ENCODE data around the gene ACTN2.

ACTN2 gene

GRCh38 chr1:236742421-236743160 is 56.3 kb downstream of the ACTN2 start:
- DNase-seq (ENCODE audit: low spot score): no peak

GRCh38 chr1:236744533-236744932 is 58.2 kb downstream of the ACTN2 start:
- no peak for DNase-seq (ENCODE audit: low spot score)

- no peak for DNase-seq (ENCODE audit: low spot score)
Measured at GRCh38 chr1:236746785-236747184, 60.5 kb downstream of the ACTN2 start.

GRCh38 chr1:236747311-236747985 is 61.1 kb downstream of the ACTN2 start:
- no peak for DNase-seq (ENCODE audit: low spot score)

- DNase-seq (ENCODE audit: low spot score): no peak
Measured at GRCh38 chr1:236748268-236748870, 62.1 kb downstream of the ACTN2 start.

- no peak for DNase-seq (ENCODE audit: low spot score)
Measured at GRCh38 chr1:236750928-236751327, 64.6 kb downstream of the ACTN2 start.

GRCh38 chr1:236751385-236751784 is 65.1 kb downstream of the ACTN2 start:
- DNase-seq (ENCODE audit: low spot score): no peak

GRCh38 chr1:236751935-236752334 is 65.6 kb downstream of the ACTN2 start:
- DNase-seq (ENCODE audit: low spot score): no peak

- no peak for DNase-seq (ENCODE audit: low spot score)
Measured at GRCh38 chr1:236753516-236753915, 67.2 kb downstream of the ACTN2 start.

GRCh38 chr1:236753964-236754363 is 67.7 kb downstream of the ACTN2 start:
- no peak for DNase-seq (ENCODE audit: low spot score)

- no peak for DNase-seq (ENCODE audit: low spot score)
Measured at GRCh38 chr1:236754525-236755210, 68.4 kb downstream of the ACTN2 start.

GRCh38 chr1:236757640-236758039 is 71.3 kb downstream of the ACTN2 start:
- no peak for DNase-seq (ENCODE audit: low spot score)

- DNase-seq (ENCODE audit: low spot score): peak; percentile 38
Measured at GRCh38 chr1:236759252-236759859, 73.1 kb downstream of the ACTN2 start.

GRCh38 chr1:236760480-236760879 is 74.2 kb downstream of the ACTN2 start:
- DNase-seq (ENCODE audit: low spot score): no peak

GRCh38 chr1:236760986-236761385 is 74.7 kb downstream of the ACTN2 start:
- no peak for DNase-seq (ENCODE audit: low spot score)

- no peak for DNase-seq (ENCODE audit: low spot score)
Measured at GRCh38 chr1:236761397-236762132, 75.3 kb downstream of the ACTN2 start.

GRCh38 chr1:236762410-236762809 is 76.1 kb downstream of the ACTN2 start:
- no peak for DNase-seq (ENCODE audit: low spot score)

GRCh38 chr1:236765831-236766230 is 79.5 kb downstream of the ACTN2 start:
- DNase-seq (ENCODE audit: low spot score): no peak

GRCh38 chr1:236766506-236766905 is 80.2 kb downstream of the ACTN2 start:
- no peak for DNase-seq (ENCODE audit: low spot score)

- DNase-seq (ENCODE audit: low spot score): no peak
Measured at GRCh38 chr1:236767276-236767675, 81.0 kb downstream of the ACTN2 start.

- no peak for DNase-seq (ENCODE audit: low spot score)
Measured at GRCh38 chr1:236768601-236769000, 82.3 kb downstream of the ACTN2 start.

GRCh38 chr1:236773919-236774318 is 87.6 kb downstream of the ACTN2 start:
- DNase-seq (ENCODE audit: low spot score): no peak

Data from CD4-positive, alpha-beta T cell treated with Interleukin-15 for 4 hours (primary cell).